IMR-90 (cell line): ENCODE results near the gene HS2ST1. TPM values are rescaled to one million over a fixed set of nuclear protein-coding genes. Genes with fewer than 3 reads are reported as not detected.

Experiments used
- ATAC-seq: fragments of 200-7000 bp; cut with Tn5 transposase; 2 replicates; pipeline ENCODE4 v1.9.1; 2020; ENCODE audit warnings: low read depth, mild to moderate bottlenecking, moderate library complexity
- BruUV-seq: library from RNA; stranded (reverse); fragments of 400-500 nt; replicated peaks from 2 replicates; lab custom pipeline; 2021; lab: Mats Ljungman, UMichigan
- CTCF ChIA-PET: fragments of 300-600 bp; formaldehyde crosslinking; extraction: SDS; loops from one replicate; lab custom pipeline; 2021; ENCODE audit warnings: antibody characterized with exemption; lab: Yijun Ruan, JAX
- POLR2A ChIA-PET: fragments of 300-600 bp; sonication (Branson Sonifier 250); formaldehyde crosslinking; loops from one replicate; lab custom pipeline; 2022; ENCODE audit warnings: antibody characterized with exemption; ENCODE audit not compliant: unreplicated experiment; lab: Charles Lee
- DNase-seq: peaks from one replicate; pipeline ENCODE4 v3.0.0; 2013
- H2AFZ ChIP-seq: replicated peaks from 2 replicates; pipeline ENCODE3; 2013; ENCODE audit warnings: low read length, mild to moderate bottlenecking; ENCODE audit not compliant: poor library complexity
- H2AK5ac ChIP-seq: 2 replicates; pipeline ENCODE4 v1.6.1; 2013; ENCODE audit warnings: low read depth, low read length, inconsistent platforms
- H2AK9ac ChIP-seq: replicated peaks from 2 replicates; pipeline ENCODE3; 2013; ENCODE audit warnings: mild to moderate bottlenecking, low read depth, low read length, moderate library complexity; ENCODE audit not compliant: poor library complexity
- H2BK120ac ChIP-seq: 2 replicates; pipeline ENCODE4 v1.6.1; 2013; ENCODE audit warnings: low read depth, low read length, inconsistent platforms
- H2BK15ac ChIP-seq: 3 replicates; pipeline ENCODE4 v1.6.1; 2013; ENCODE audit warnings: low read depth, low read length, inconsistent platforms
- H2BK20ac ChIP-seq: 2 replicates; pipeline ENCODE4 v1.6.1; 2013; ENCODE audit warnings: low read depth, mild to moderate bottlenecking, inconsistent platforms, low read length, moderate library complexity
- H2BK5ac ChIP-seq: 2 replicates; pipeline ENCODE4 v1.6.1; 2013; ENCODE audit warnings: mild to moderate bottlenecking, low read depth, low read length, inconsistent platforms; ENCODE audit not compliant: poor library complexity, severe bottlenecking
- H3K14ac ChIP-seq: replicated peaks from 2 replicates; pipeline ENCODE4 v1.6.1; 2013; ENCODE audit warnings: low read depth, low read length, inconsistent platforms
- H3K18ac ChIP-seq: 2 replicates; pipeline ENCODE4 v1.6.1; 2013; ENCODE audit warnings: low read depth, low read length, control low read depth
- H3K23ac ChIP-seq: 2 replicates; pipeline ENCODE4 v1.6.1; 2013; ENCODE audit warnings: low read depth, low read length, inconsistent platforms
- H3K27ac ChIP-seq: 2 replicates; pipeline ENCODE4 v1.5.1; 2013; ENCODE audit warnings: mild to moderate bottlenecking, control low read depth, low read length; ENCODE audit not compliant: insufficient read depth
- H3K27me3 ChIP-seq: 2 replicates; pipeline ENCODE4 v1.6.1; 2013; ENCODE audit warnings: low read length; ENCODE audit not compliant: control insufficient read depth, insufficient read depth
- H3K36me3 ChIP-seq: 2 replicates; pipeline ENCODE4 v1.6.1; 2013; ENCODE audit warnings: low read length, mixed read lengths; ENCODE audit not compliant: control insufficient read depth, insufficient read depth
- H3K4ac ChIP-seq: 2 replicates; pipeline ENCODE4 v1.6.1; 2013; ENCODE audit warnings: low read depth, low read length, inconsistent platforms
- H3K4me1 ChIP-seq: 2 replicates; pipeline ENCODE4 v1.6.1; 2013; ENCODE audit warnings: low read length, mixed read lengths; ENCODE audit not compliant: control insufficient read depth, insufficient read depth
- H3K4me2 ChIP-seq: 2 replicates; pipeline ENCODE4 v1.6.1; 2013; ENCODE audit warnings: low read depth, mild to moderate bottlenecking, control low read depth, low read length, moderate library complexity
- H3K4me3 ChIP-seq: 2 replicates; pipeline ENCODE4 v1.5.1; 2013; ENCODE audit warnings: low read depth, mild to moderate bottlenecking, control low read depth, low read length, moderate library complexity; ENCODE audit not compliant: insufficient read depth
- H3K56ac ChIP-seq: 2 replicates; pipeline ENCODE4 v1.6.1; 2013; ENCODE audit warnings: low read length, inconsistent platforms; ENCODE audit not compliant: insufficient read depth; ENCODE audit errors: extremely low read depth
- H3K79me1 ChIP-seq, 2 experiments: 2 replicates each; pipeline ENCODE4 v1.6.1; 2013; ENCODE audit warnings: low read length in 2 of 2, inconsistent platforms in 1 of 2, low read depth in 1 of 2
- H3K9ac ChIP-seq: 2 replicates; pipeline ENCODE4 v1.6.1; 2013; ENCODE audit warnings: low read depth, low read length, control low read depth
- H3K9me1 ChIP-seq: 2 replicates; pipeline ENCODE4 v1.6.1; 2013; ENCODE audit warnings: low read length, inconsistent platforms; ENCODE audit not compliant: insufficient read depth
- H3K9me3 ChIP-seq: 2 replicates; pipeline ENCODE4 v1.6.1; 2013; ENCODE audit warnings: low read length; ENCODE audit not compliant: control insufficient read depth, insufficient read depth
- H4K20me1 ChIP-seq: 2 replicates; pipeline ENCODE4 v1.6.1; 2013; ENCODE audit warnings: low read length, inconsistent platforms; ENCODE audit not compliant: insufficient read depth
- H4K5ac ChIP-seq: 2 replicates; pipeline ENCODE4 v1.6.1; 2013; ENCODE audit warnings: mild to moderate bottlenecking, low read depth, low read length, control low read depth
- H4K8ac ChIP-seq, 2 experiments: 2 replicates each; pipeline ENCODE4 v1.6.1; 2013; ENCODE audit warnings: low read depth in 2 of 2, low read length in 2 of 2, control low read depth in 1 of 2, inconsistent platforms in 1 of 2
- H4K91ac ChIP-seq: 2 replicates; pipeline ENCODE4 v1.6.1; 2013; ENCODE audit warnings: low read depth, low read length, inconsistent platforms; ENCODE audit not compliant: insufficient read depth
- CEBPB ChIP-seq: IDR thresholded peaks from 2 replicates; pipeline ENCODE4 v1.6.1; 2012; ENCODE audit warnings: low read depth, low read length, improper control_type of control experiment
- CHD1 ChIP-seq: IDR thresholded peaks from 2 replicates; pipeline ENCODE4 v1.6.1; 2012; ENCODE audit warnings: low read depth, low read length, improper control_type of control experiment
- MXI1 ChIP-seq: IDR thresholded peaks from 2 replicates; pipeline ENCODE4 v1.6.1; 2012; ENCODE audit warnings: low read depth, mild to moderate bottlenecking, low read length, moderate library complexity, borderline replicate concordance
- NFE2L2 ChIP-seq: fragments of 150-350 bp; IDR thresholded peaks from 2 replicates; pipeline ENCODE4 v1.6.1; 2016; ENCODE audit warnings: low read depth, mild to moderate bottlenecking, low read length
- RAD21 ChIP-seq: IDR thresholded peaks from 2 replicates; pipeline ENCODE4 v1.6.1; 2012; ENCODE audit warnings: low read length, improper control_type of control experiment
- RFX5 ChIP-seq: IDR thresholded peaks from 2 replicates; pipeline ENCODE4 v1.8.0; 2012; ENCODE audit warnings: low read depth, mild to moderate bottlenecking, low read length, moderate library complexity
- SMC3 ChIP-seq: fragments of 150-350 bp; IDR thresholded peaks from 2 replicates; pipeline ENCODE4 v1.6.1; 2016; ENCODE audit warnings: low read depth, mild to moderate bottlenecking, antibody characterized with exemption, low read length, moderate library complexity
- WGBS, 2 experiments: methylation state at CpG; one replicate each; pipeline versions ENCODE4 v1.1.5 to v1.1.7; 2013; ENCODE audit warnings: missing lambda C conversion rate in 2 of 2; ENCODE audit not compliant: insufficient read length in 1 of 2; ENCODE audit errors: extremely low coverage in 2 of 2; 5-methylcytosine and 5-hydroxymethylcytosine counted together
- dilution Hi-C: fragments of 300-500 bp; cut with HindIII; formaldehyde crosslinking; loops from one replicate; pipeline ENCODE4 v1.14.3; 2018; ENCODE audit warnings: low sequenced_read_pairs; ENCODE audit not compliant: unreplicated experiment
- in situ Hi-C: fragments of 300-500 bp; cut with MboI; formaldehyde crosslinking; loops from 3 replicates; pipeline ENCODE4 v1.14.3; 2019; ENCODE audit warnings: low sequenced_read_pairs, inconsistent platforms, mixed read lengths
- intact Hi-C: fragments of 100-400 bp; cut with micrococcal nuclease; formaldehyde crosslinking; loops from 2 replicates; pipeline ENCODE4 v1.10.0; 2022
- polyA plus RNA-seq, 3 experiments: library from polyadenylated mRNA; depleted of rRNA; stranded (reverse); fragments of >200 nt; gene quantifications; 2 replicates each; pipeline ENCODE4 v1.2.3, GENCODE V29; 2012; ENCODE audit warnings: low replicate concordance in 1 of 3
- total RNA-seq: library from RNA; depleted of rRNA; stranded (reverse); fragments of >200 nt; gene quantifications from 2 replicates; pipeline ENCODE4 v1.2.3, GENCODE V29; 2012
- TF ChIP-seq, protein P1 (sequence below): fragments of 150-350 bp; IDR thresholded peaks from 2 replicates; pipeline ENCODE4 v1.6.1; 2016; ENCODE audit warnings: low read depth, mild to moderate bottlenecking, low read length, moderate library complexity, borderline replicate concordance

The HS2ST1 gene
- total and polyA plus RNA-seq, 2 of the 4 experiments (the other 2 are of a cell fraction), result 7.8 to 13.1 TPM

DNA sequence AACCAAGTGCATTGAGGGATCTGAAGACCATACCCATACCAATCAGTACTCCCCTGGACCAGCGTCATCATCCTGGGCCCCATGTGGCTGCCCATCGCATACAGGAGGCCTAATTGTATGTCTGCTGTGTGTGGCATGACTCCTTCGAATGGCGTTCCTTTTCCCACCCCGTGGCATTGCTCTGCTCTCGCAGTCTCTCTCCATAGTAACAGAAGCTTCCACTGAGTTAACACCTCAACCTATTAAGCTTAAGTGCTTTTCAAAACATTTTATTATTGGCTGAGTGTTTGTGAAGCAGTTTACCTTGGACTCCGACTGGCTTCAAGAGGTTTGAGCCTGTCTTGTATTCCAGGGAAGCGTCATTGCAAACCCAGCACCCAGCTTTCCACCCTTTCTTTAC, 227.1 kb downstream of the HS2ST1 start:
- H3K4me2 ChIP-seq, result no peak overlapping the region
- no peak overlapping the region for H4K8ac ChIP-seq
- H3K36me3 ChIP-seq, result no peaks in the 10 kb centered on the region
- H2BK120ac ChIP-seq, result no peak overlapping the region
- H2AFZ ChIP-seq, result no peak overlapping the region
- TF ChIP-seq CEBPB (no peak), CHD1 (no peak), RFX5 (no peak), RAD21 (no peak), NFE2L2 (no peak), SMC3 (no peak), MXI1 (no peak)
- TF ChIP-seq, protein P1, sequence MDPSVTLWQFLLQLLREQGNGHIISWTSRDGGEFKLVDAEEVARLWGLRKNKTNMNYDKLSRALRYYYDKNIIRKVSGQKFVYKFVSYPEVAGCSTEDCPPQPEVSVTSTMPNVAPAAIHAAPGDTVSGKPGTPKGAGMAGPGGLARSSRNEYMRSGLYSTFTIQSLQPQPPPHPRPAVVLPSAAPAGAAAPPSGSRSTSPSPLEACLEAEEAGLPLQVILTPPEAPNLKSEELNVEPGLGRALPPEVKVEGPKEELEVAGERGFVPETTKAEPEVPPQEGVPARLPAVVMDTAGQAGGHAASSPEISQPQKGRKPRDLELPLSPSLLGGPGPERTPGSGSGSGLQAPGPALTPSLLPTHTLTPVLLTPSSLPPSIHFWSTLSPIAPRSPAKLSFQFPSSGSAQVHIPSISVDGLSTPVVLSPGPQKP, result no peak
- H3K27ac ChIP-seq, result no peak overlapping the region
- CTCF ChIA-PET, result no interaction called here
- no peak overlapping the region for H4K5ac ChIP-seq
- H3K56ac ChIP-seq, result no peak overlapping the region
- peaks cover 6% of the 10 kb centered on the region; the same call in 1 of the 2 replicates for H3K27me3 ChIP-seq
- H2AK9ac ChIP-seq, result no peak overlapping the region
- H3K18ac ChIP-seq, result no peak overlapping the region
- no peak overlapping the region for H3K4ac ChIP-seq
- no peaks in the 10 kb centered on the region for H3K4me1 ChIP-seq
- H3K79me1 ChIP-seq, result no peaks in the 10 kb centered on the region
- H2BK5ac ChIP-seq, result no peak overlapping the region
- H2BK20ac ChIP-seq, result no peak overlapping the region
- in situ Hi-C loops, result loop anchor here (25.0 kb wide), 1 partner anchor 921 kb away; no protein-coding TSS in a partner anchor
- H4K91ac ChIP-seq, result no peak overlapping the region
- no TSS peak for BruUV-seq
- DNase-seq (no peak), ATAC-seq (no peak)
- H2AK5ac ChIP-seq, result no peak overlapping the region
- no peak overlapping the region for H3K4me3 ChIP-seq
- POLR2A ChIA-PET, result no interaction called here
- no CpG with 5 or more reads among the region's 8 CpGs for WGBS, 2 experiments
- H2BK15ac ChIP-seq, result no peak overlapping the region
- no peaks in the 10 kb centered on the region for H3K9me3 ChIP-seq
- no peak overlapping the region for H3K14ac ChIP-seq
- intact Hi-C loops, result no loop called here
- no peak overlapping the region for H3K9ac ChIP-seq
- no peaks in the 10 kb centered on the region for H3K9me1 ChIP-seq
- dilution Hi-C loops, result no loop called here
- no peak overlapping the region for H3K23ac ChIP-seq
- H4K20me1 ChIP-seq, result no peaks in the 10 kb centered on the region
